Measurements from ENCODE around the gene ZNF394.

DNA sequence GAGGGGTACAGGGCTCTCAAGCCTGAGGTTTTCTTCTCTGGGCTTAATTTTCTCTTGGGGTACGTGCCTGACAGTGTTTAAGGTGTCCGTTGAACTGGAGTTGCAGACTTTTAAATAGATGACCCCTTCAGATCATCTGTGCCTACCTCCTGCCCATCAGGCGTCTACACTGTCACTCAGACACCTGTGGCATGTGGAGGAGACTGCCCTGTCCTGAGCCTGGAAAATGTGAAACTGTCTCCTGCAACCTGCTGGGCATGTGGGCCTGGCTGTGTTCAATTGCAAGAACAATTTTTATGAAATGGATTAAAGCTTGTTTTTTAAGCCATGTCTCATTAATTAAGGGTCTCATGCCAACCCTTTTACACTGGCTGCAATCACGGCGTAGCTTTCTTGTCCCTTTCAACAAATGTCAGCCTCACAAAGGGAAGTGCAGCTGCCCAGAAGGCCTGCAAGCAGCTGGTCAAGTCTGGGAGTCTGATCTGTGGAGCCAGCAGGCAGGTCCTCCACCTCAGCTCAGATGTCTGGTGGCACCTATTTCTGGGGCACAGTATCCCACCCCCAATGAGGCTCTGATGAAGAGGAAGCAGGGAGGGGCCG lies 42.9 kb downstream of the ZNF394 start:
- TF ChIP-seq SIN3A (IDR thresholded peaks at IDR 0.05; ENCODE audit: borderline replicate concordance, low read depth, low read length) (no peak), TEAD4 (IDR thresholded peaks at IDR 0.05; ENCODE audit: borderline replicate concordance, insufficient read depth) (no peak), TAF1 (IDR thresholded peaks at IDR 0.05; ENCODE audit: borderline replicate concordance, low read depth, low read length) (no peak), SMC3 (IDR thresholded peaks at IDR 0.05; ENCODE audit: low read depth, low read length) (no peak), POLR2AphosphoS5 (IDR thresholded peaks at IDR 0.05; ENCODE audit: low read depth, low read length) (no peak; the same call in 1 of the 2 replicates), RXRA (IDR thresholded peaks at IDR 0.05; ENCODE audit: borderline replicate concordance, low read depth) (no peak), RAD21 (IDR thresholded peaks at IDR 0.05; ENCODE audit: low read length) (no peak), NRF1 (IDR thresholded peaks at IDR 0.05; ENCODE audit: low read depth, low read length) (no peak)
- TF ChIP-seq, protein P1, sequence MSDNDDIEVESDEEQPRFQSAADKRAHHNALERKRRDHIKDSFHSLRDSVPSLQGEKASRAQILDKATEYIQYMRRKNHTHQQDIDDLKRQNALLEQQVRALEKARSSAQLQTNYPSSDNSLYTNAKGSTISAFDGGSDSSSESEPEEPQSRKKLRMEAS (IDR thresholded peaks at IDR 0.05; ENCODE audit: low read depth): no peak
- TF ChIP-seq, protein P2, sequence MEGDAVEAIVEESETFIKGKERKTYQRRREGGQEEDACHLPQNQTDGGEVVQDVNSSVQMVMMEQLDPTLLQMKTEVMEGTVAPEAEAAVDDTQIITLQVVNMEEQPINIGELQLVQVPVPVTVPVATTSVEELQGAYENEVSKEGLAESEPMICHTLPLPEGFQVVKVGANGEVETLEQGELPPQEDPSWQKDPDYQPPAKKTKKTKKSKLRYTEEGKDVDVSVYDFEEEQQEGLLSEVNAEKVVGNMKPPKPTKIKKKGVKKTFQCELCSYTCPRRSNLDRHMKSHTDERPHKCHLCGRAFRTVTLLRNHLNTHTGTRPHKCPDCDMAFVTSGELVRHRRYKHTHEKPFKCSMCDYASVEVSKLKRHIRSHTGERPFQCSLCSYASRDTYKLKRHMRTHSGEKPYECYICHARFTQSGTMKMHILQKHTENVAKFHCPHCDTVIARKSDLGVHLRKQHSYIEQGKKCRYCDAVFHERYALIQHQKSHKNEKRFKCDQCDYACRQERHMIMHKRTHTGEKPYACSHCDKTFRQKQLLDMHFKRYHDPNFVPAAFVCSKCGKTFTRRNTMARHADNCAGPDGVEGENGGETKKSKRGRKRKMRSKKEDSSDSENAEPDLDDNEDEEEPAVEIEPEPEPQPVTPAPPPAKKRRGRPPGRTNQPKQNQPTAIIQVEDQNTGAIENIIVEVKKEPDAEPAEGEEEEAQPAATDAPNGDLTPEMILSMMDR (IDR thresholded peaks at IDR 0.05): no peak
- TF ChIP-seq, protein P3, sequence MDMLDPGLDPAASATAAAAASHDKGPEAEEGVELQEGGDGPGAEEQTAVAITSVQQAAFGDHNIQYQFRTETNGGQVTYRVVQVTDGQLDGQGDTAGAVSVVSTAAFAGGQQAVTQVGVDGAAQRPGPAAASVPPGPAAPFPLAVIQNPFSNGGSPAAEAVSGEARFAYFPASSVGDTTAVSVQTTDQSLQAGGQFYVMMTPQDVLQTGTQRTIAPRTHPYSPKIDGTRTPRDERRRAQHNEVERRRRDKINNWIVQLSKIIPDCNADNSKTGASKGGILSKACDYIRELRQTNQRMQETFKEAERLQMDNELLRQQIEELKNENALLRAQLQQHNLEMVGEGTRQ (IDR thresholded peaks at IDR 0.05; ENCODE audit: borderline replicate concordance, low read depth, low read length): no peak
